ENCODE measurements around the gene PPP1CB.
"Not testable (repeated sequence)": the region's sequence is repeated elsewhere in the genome, so short reads cannot be mapped to it uniquely, and the experiment has no call there.

The PPP1CB gene

DNA sequence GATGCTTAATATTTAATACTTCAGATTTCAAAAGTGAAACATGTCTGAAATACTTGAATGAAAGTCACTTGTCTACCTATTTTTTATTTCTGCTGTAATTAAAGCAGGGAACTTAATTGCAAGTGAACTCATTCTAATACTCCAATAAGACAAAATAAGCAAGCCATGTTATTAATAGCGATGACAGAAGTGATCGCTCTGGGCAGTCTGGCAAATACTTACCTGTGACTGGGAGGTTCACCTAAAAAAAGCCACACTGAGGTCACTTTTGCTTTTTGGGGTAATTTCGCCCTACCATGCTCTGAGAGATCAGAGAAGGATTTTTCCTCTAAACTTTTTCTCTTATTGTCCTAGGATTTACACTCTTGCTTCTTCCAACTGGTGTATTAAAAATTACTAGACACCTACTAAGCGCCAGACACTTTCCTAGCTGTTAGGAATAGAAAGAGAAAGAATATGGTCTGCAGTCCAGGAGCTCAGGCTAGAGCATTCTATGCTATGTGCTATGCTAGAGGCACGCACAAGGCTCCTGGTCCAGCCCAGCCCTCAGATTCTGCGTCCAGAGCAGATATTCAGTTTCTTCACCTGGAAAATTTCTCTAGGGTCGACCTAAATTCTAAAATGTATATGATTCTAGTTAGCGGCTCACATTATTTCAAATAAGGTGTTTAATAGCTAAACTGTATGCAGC lies 26.5 kb upstream of the PPP1CB start:
- TF ChIP-seq, protein P1, sequence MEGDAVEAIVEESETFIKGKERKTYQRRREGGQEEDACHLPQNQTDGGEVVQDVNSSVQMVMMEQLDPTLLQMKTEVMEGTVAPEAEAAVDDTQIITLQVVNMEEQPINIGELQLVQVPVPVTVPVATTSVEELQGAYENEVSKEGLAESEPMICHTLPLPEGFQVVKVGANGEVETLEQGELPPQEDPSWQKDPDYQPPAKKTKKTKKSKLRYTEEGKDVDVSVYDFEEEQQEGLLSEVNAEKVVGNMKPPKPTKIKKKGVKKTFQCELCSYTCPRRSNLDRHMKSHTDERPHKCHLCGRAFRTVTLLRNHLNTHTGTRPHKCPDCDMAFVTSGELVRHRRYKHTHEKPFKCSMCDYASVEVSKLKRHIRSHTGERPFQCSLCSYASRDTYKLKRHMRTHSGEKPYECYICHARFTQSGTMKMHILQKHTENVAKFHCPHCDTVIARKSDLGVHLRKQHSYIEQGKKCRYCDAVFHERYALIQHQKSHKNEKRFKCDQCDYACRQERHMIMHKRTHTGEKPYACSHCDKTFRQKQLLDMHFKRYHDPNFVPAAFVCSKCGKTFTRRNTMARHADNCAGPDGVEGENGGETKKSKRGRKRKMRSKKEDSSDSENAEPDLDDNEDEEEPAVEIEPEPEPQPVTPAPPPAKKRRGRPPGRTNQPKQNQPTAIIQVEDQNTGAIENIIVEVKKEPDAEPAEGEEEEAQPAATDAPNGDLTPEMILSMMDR (IDR thresholded peaks at IDR 0.05; ENCODE audit: extremely low read depth, missing control alignments) = no peak
- no peak for DNase-seq (ENCODE audit: low spot score)

DNA sequence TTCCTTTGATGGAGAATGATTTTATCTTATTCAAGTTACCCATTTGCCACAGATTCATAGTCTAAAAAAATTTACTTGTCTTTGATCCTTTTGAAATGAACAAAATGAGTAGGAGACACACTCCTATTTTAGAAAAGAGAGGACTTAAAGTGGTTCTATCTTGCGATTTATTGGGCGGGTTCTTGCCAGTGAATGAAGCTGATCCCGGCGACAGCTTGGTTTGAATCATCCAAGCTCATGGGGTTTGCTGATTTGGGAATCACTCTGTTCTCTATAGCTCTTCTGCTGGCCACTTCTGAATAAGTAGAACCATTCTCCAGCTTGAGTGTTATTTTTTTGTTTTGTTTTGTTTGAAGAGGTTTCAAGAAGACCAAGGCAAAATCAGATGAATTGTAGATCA lies 25.5 kb upstream of the PPP1CB start:
- TF ChIP-seq, protein P1 (IDR thresholded peaks at IDR 0.05; ENCODE audit: extremely low read depth, missing control alignments) = no peak
- DNase-seq (ENCODE audit: low spot score) = no peak

DNA sequence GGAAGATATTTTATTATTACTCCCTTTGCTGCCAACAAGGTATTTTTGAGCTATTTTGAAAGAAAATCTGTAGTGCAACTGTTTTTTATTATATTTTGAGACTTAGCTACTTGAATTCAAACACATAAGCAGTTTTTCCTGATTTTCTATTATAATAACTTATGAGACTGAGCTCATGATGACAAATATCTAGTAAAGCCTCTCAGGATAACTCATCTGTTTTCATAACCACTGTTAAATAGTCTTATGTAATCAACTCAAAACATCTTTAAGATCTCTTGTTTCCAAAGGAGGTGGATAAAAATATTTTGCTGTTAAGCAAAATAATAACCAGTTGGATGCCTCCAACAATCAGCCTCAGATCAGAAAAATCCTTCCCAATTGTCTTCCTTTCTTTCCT lies 21.9 kb upstream of the PPP1CB start:
- TF ChIP-seq, protein P1 (IDR thresholded peaks at IDR 0.05; ENCODE audit: extremely low read depth, missing control alignments) = no peak
- DNase-seq (ENCODE audit: low spot score) = no peak

DNA sequence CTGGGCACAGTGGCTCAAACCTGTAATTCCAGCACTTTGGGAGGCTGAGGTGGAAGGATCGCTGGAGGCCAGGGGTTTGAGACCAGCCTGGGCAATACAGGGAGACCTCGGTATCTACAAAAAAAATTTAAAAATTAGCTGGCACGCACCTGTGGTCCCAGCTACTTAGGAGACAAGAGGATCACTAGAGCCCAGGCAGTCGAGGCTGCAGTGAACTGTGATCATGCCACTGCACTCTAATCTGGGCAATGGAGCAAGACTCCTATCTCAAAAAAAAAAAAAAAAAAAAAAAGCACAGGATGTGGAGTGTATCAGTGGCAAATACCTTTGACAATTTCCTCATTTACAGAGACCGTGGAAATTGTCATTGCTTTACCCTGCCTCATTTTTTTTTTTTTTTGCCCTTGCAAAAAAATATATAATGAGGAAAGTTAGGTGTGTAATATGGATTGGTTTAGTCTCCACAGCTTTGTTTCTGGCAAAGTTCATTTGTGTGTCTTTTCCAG lies 20.9 kb upstream of the PPP1CB start:
- no peak for DNase-seq (ENCODE audit: low spot score)
- TF ChIP-seq, protein P1 (IDR thresholded peaks at IDR 0.05; ENCODE audit: extremely low read depth, missing control alignments) = no peak

DNA sequence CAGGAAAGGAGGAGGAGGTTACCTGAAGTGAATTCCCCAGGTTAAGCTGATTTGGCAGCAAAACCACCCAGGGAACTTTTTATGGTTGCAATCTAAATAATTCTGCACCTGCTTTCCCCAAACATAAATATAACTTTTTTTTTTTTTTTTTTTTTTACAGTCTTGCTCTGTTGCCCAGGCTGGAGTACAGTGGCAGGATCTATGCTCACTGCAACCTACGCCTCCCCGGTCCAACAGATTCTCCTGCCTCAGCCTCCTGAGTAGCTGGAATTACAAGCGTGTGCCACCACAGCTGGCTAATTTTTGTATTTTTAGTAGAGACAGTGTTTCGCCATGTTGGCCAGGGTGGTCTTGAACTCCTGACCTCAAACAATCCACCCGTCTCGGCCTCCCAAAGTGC lies 16.1 kb upstream of the PPP1CB start:
- DNase-seq (ENCODE audit: low spot score) = no peak
- TF ChIP-seq, protein P1 (IDR thresholded peaks at IDR 0.05; ENCODE audit: extremely low read depth, missing control alignments) = no peak

DNA sequence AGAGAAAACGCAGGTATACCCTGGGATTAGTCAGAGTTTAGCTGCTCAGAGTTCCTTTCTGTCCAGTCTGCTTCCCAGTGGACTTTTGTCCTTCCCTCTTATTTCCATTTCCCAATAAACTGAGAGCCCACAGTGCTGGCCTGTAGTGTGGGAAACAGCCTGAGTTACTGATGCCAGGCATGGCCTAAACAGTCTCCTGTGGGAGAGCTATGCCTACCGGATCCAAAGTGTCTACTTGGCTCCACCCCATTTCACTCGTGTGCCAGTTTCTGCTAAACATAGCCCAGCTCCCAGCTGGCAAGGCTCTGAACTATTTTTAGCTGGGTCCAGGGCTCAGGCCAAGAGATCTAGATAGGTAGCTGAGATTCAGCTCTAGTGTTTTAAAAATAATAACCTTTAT lies 15.6 kb upstream of the PPP1CB start:
- TF ChIP-seq, protein P1 (IDR thresholded peaks at IDR 0.05; ENCODE audit: extremely low read depth, missing control alignments) = no peak
- no peak for DNase-seq (ENCODE audit: low spot score)

DNA sequence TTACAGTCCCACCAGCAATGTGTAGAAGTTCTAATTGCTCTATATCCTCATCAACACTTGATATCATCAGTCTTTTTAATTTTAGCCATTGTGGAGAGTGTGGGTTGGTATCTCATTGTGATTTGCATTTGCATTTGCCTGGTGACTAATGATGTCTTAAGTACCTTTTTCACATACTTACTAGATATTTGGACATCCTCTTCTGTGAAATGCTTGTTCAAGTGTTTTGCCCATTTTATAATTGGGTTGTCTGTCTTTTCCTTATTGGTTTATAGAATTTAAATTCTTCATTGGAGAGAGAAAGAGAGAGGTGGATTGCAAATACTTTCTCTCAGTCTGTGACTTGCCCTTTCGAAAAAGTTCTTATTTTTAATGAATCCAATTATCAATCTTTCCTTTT lies 14.0 kb upstream of the PPP1CB start:
- TF ChIP-seq, protein P1 (IDR thresholded peaks at IDR 0.05; ENCODE audit: extremely low read depth, missing control alignments) = no peak
- no peak for DNase-seq (ENCODE audit: low spot score)

DNA sequence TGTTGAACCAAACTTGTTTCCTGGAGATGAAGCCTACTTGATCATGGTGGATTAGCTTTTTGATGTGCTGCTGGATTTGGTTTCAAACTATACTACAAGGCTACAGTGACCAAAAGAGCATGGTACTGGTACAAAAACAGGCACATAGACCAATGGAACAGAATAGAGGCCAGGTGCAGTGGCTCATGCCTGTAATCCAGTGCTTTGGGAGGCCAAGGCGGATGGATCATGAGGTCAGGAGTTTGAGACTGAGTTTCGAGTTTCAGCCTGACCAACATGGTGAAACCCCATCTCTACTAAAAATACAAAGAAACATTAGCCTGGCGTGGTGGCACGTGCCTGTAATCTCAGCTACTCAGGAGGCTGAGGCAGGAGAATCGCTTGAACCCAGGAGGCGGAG lies 9.0 kb upstream of the PPP1CB start:
- not testable (repeated sequence) for DNase-seq (ENCODE audit: low spot score)

Measured in GM20000 (cell line).